Panc1 (cell line): ENCODE measurements around the gene CETN3. TPM values are rescaled to one million over a fixed set of nuclear protein-coding genes. Genes with fewer than 3 reads are reported as not detected.
A peak's percentile ranks its signal among the peaks of the same experiment; 100 is the strongest.

Experiments used
- ATAC-seq: fragments of 200-7000 bp; cut with Tn5 transposase; 2 replicates; pipeline ENCODE4 v1.9.1; 2020; ENCODE audit warnings: mild to moderate bottlenecking, moderate library complexity
- BruUV-seq: library from RNA; stranded (reverse); fragments of 400-500 nt; replicated peaks from 2 replicates; lab custom pipeline; 2021; lab: Mats Ljungman, UMichigan
- CTCF ChIA-PET: fragments of 300-600 bp; sonication (Branson Sonifier 250); formaldehyde crosslinking; loops from one replicate; lab custom pipeline; 2022; ENCODE audit warnings: antibody characterized with exemption; lab: Charles Lee
- POLR2A ChIA-PET: fragments of 300-600 bp; sonication (Branson Sonifier 250); formaldehyde crosslinking; loops from one replicate; lab custom pipeline; 2022; ENCODE audit warnings: antibody characterized with exemption; lab: Charles Lee
- DNase-seq: peaks from one replicate; pipeline ENCODE4 v3.0.0-alpha.2; 2010; ENCODE audit warnings: low read depth, low spot score
- H3K27ac ChIP-seq: 2 replicates; pipeline ENCODE4 v1.5.1; 2011; ENCODE audit warnings: mild to moderate bottlenecking, low read length, inconsistent platforms
- H3K27me3 ChIP-seq: fragments of 200-500 bp; sonication (Bioruptor generic); 2 replicates; pipeline ENCODE4 v1.6.0; 2014; ENCODE audit warnings: low read length, inconsistent platforms; ENCODE audit not compliant: control insufficient read depth, insufficient read depth
- H3K36me3 ChIP-seq: fragments of 200-500 bp; sonication (Bioruptor generic); 2 replicates; pipeline ENCODE4 v1.5.1; 2014; ENCODE audit warnings: inconsistent platforms, mild to moderate bottlenecking, low read length, moderate library complexity; ENCODE audit not compliant: control insufficient read depth, insufficient read depth
- H3K4me1 ChIP-seq: 2 replicates; pipeline ENCODE4 v1.5.1; 2011; ENCODE audit warnings: inconsistent platforms, mild to moderate bottlenecking, low read length, moderate library complexity; ENCODE audit not compliant: control insufficient read depth, insufficient read depth
- H3K4me3 ChIP-seq, 2 experiments: 2 replicates each; pipeline ENCODE4 v1.5.1; 2011 to 2012; ENCODE audit warnings: low read depth in 2 of 2, low read length in 2 of 2, mild to moderate bottlenecking in 2 of 2, inconsistent platforms in 1 of 2, moderate library complexity in 1 of 2
- H3K9me3 ChIP-seq: fragments of 200-500 bp; sonication (Bioruptor generic); 2 replicates; pipeline ENCODE4 v1.5.1; 2014; ENCODE audit warnings: low read depth, mild to moderate bottlenecking, inconsistent platforms, low read length, moderate library complexity; ENCODE audit not compliant: control insufficient read depth, insufficient read depth
- CTCF ChIP-seq: fragments of 450-650 bp; IDR thresholded peaks from 2 replicates; pipeline ENCODE4 v1.5.1; 2017; ENCODE audit warnings: mild to moderate bottlenecking
- POLR2AphosphoS5 ChIP-seq: IDR thresholded peaks from 2 replicates; pipeline ENCODE4 v1.6.1; 2012; ENCODE audit warnings: mild to moderate bottlenecking, low read depth, low read length, moderate library complexity
- REST ChIP-seq, 2 experiments: IDR thresholded peaks; 2 replicates each; pipeline ENCODE4 v1.6.1; 2011 to 2012; ENCODE audit warnings: low read depth in 2 of 2, control low read depth in 1 of 2, low read length in 1 of 2, mild to moderate bottlenecking in 1 of 2, moderate library complexity in 1 of 2; ENCODE audit not compliant: insufficient read depth in 1 of 2
- SIN3A ChIP-seq: IDR thresholded peaks from 2 replicates; pipeline ENCODE4 v1.6.1; 2012; ENCODE audit warnings: low read depth, mild to moderate bottlenecking, low read length, moderate library complexity, borderline replicate concordance; ENCODE audit not compliant: insufficient read depth
- TCF7L2 ChIP-seq: IDR thresholded peaks from 2 replicates; pipeline ENCODE4 v1.6.1; 2011; ENCODE audit warnings: mild to moderate bottlenecking, low read depth, low read length, inconsistent platforms
- in situ Hi-C: cut with HindIII; loops from 2 replicates; pipeline ENCODE4 v1.10.0; 2016; ENCODE audit warnings: low sequenced_read_pairs, low pct_unique_long_range_greater_than_20kb
- intact Hi-C: fragments of 100-400 bp; cut with micrococcal nuclease; formaldehyde crosslinking; loops from one replicate; pipeline ENCODE4 v1.10.0; 2022; ENCODE audit not compliant: unreplicated experiment
- total RNA-seq: library from RNA; stranded (reverse); gene quantifications from one replicate; pipeline ENCODE4 v1.2.1, GENCODE V29; 2021; ENCODE audit not compliant: unreplicated experiment

CETN3 gene
- total RNA-seq, 1 experiment from 2014 or later, result 30.6 TPM

DNA sequence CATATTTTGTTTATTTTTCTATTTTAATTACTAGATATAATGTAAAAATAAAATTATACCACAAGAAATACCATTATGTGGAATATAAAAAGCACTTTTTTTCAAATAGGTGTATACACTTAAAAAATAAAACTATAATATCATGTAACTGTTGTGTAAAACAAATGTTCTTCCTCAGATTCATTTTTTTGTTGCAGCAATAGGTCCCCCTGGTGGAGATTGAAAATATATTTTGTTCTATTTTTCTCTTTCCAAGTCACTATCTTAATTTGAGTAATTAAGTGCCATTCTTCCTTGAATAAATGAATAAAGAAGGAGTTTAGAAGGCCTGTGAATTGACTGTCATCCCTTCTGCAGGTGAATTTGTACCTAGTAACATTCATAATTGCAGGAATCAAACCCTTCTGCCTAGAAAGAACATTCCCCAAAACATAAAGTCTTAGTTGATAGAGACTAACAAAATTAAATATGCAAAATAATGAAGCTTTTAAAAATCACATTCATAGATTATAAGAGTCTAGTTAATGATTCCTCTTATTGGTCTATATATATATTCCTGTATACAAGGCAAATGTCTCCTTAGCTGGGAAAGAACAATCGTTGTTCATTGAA is 23.4 kb downstream of the CETN3 start:
- in situ Hi-C loops (no loop called here), intact Hi-C loops (loop anchor here (5.0 kb wide), 1 partner anchor 1659 kb away; no protein-coding TSS in a partner anchor)
- Histone ChIP-seq H3K27me3 (no peaks in the 10 kb centered on the region), H3K4me1 (no peaks in the 10 kb centered on the region), H3K27ac (no peak overlapping the region), H3K36me3 (no peaks in the 10 kb centered on the region), H3K4me3 (no peak overlapping the region), H3K9me3 (no peaks in the 10 kb centered on the region)
- ATAC-seq (no peak), DNase-seq (no peak)
- TF ChIP-seq CTCF (peak; percentile 49; the same call in 1 of the 2 replicates), TCF7L2 (no peak)
- ChIA-PET CTCF (no interaction called here), POLR2A (no interaction called here)
- BruUV-seq, result no TSS peak

GRCh38 chr5:90384389-90384788 is 25.2 kb downstream of the CETN3 start:
- ChIA-PET POLR2A (no interaction called here), CTCF (no interaction called here)
- ATAC-seq (no peak), DNase-seq (no peak)
- H3K27ac ChIP-seq, result no peak overlapping the region
- H3K4me1 ChIP-seq, result no peaks in the 10 kb centered on the region
- no peaks in the 10 kb centered on the region for H3K36me3 ChIP-seq
- intact Hi-C loops (no loop called here), in situ Hi-C loops (no loop called here)
- H3K27me3 ChIP-seq, result no peaks in the 10 kb centered on the region
- no peak overlapping the region for H3K4me3 ChIP-seq
- no peaks in the 10 kb centered on the region for H3K9me3 ChIP-seq
- no TSS peak for BruUV-seq
- TF ChIP-seq SIN3A (no peak), TCF7L2 (no peak), REST (IDR thresholded peaks at IDR 0.05; ENCODE audit: insufficient read depth in 1 of 2, low read depth in 2 of 2, low read length in 1 of 2) (no peak), CTCF (no peak), POLR2AphosphoS5 (no peak)
